ENCODE data around the gene CENPVL1.
"Not testable (repeated sequence)": the region's sequence is repeated elsewhere in the genome, so short reads cannot be mapped to it uniquely, and the experiment has no call there.

The CENPVL1 gene
- 0 reads per million in 3 donors for total RNA-seq

- H3K27me3 ChIP-seq (replicated peaks; ENCODE audit: control insufficient read depth, insufficient read depth, low read length, poor library complexity, severe bottlenecking); H3K4me3 ChIP-seq (ENCODE audit: insufficient read depth, low read depth, low read length, poor library complexity, severe bottlenecking); H3K36me3 ChIP-seq (ENCODE audit: control insufficient read depth, insufficient read depth, low read length); H3K9me3 ChIP-seq (ENCODE audit: control insufficient read depth, low read length); H3K27ac ChIP-seq (ENCODE audit: insufficient read depth, low read length, poor library complexity, severe bottlenecking); DNase-seq; H3K4me1 ChIP-seq (ENCODE audit: control insufficient read depth, insufficient read depth, low read length, poor library complexity, severe bottlenecking): not testable (repeated sequence)
Measured at GRCh38 chrX:51710277-51711164, at the start of gene CENPVL1. CENPVL1 (plus strand) TSS chrX:51710512; CDS start chrX:51710512, 0 bp downstream.

- Histone ChIP-seq H3K4me1 (ENCODE audit: control insufficient read depth, insufficient read depth, low read length, poor library complexity, severe bottlenecking) (no peaks in the 10 kb centered on the region), H3K27ac (ENCODE audit: insufficient read depth, low read length, poor library complexity, severe bottlenecking) (no peak overlapping the region), H3K4me3 (ENCODE audit: insufficient read depth, low read depth, low read length, poor library complexity, severe bottlenecking) (no peak overlapping the region), H3K27me3 (replicated peaks; ENCODE audit: control insufficient read depth, insufficient read depth, low read length, poor library complexity, severe bottlenecking) (no peaks in the 10 kb centered on the region), H3K9me3 (ENCODE audit: control insufficient read depth, low read length) (no peaks in the 10 kb centered on the region), H3K36me3 (ENCODE audit: control insufficient read depth, insufficient read depth, low read length) (no peaks in the 10 kb centered on the region)
- DNase-seq: no peak
Measured at GRCh38 chrX:51665981-51666380, 44.3 kb upstream of the CENPVL1 start.

GRCh38 chrX:51679689-51680433, 30.5 kb upstream of the CENPVL1 start:
- not testable (repeated sequence) for H3K27ac ChIP-seq (ENCODE audit: insufficient read depth, low read length, poor library complexity, severe bottlenecking); H3K9me3 ChIP-seq (ENCODE audit: control insufficient read depth, low read length); H3K36me3 ChIP-seq (ENCODE audit: control insufficient read depth, insufficient read depth, low read length); DNase-seq; H3K4me3 ChIP-seq (ENCODE audit: insufficient read depth, low read depth, low read length, poor library complexity, severe bottlenecking); H3K4me1 ChIP-seq (ENCODE audit: control insufficient read depth, insufficient read depth, low read length, poor library complexity, severe bottlenecking); H3K27me3 ChIP-seq (replicated peaks; ENCODE audit: control insufficient read depth, insufficient read depth, low read length, poor library complexity, severe bottlenecking)

- not testable (repeated sequence) for DNase-seq; H3K36me3 ChIP-seq (ENCODE audit: control insufficient read depth, insufficient read depth, low read length); H3K4me1 ChIP-seq (ENCODE audit: control insufficient read depth, insufficient read depth, low read length, poor library complexity, severe bottlenecking); H3K9me3 ChIP-seq (ENCODE audit: control insufficient read depth, low read length); H3K27me3 ChIP-seq (replicated peaks; ENCODE audit: control insufficient read depth, insufficient read depth, low read length, poor library complexity, severe bottlenecking); H3K27ac ChIP-seq (ENCODE audit: insufficient read depth, low read length, poor library complexity, severe bottlenecking); H3K4me3 ChIP-seq (ENCODE audit: insufficient read depth, low read depth, low read length, poor library complexity, severe bottlenecking)
Measured at GRCh38 chrX:51681808-51682719, 28.2 kb upstream of the CENPVL1 start.

- not testable (repeated sequence) for H3K36me3 ChIP-seq (ENCODE audit: control insufficient read depth, insufficient read depth, low read length); DNase-seq; H3K27ac ChIP-seq (ENCODE audit: insufficient read depth, low read length, poor library complexity, severe bottlenecking); H3K9me3 ChIP-seq (ENCODE audit: control insufficient read depth, low read length); H3K4me1 ChIP-seq (ENCODE audit: control insufficient read depth, insufficient read depth, low read length, poor library complexity, severe bottlenecking); H3K27me3 ChIP-seq (replicated peaks; ENCODE audit: control insufficient read depth, insufficient read depth, low read length, poor library complexity, severe bottlenecking); H3K4me3 ChIP-seq (ENCODE audit: insufficient read depth, low read depth, low read length, poor library complexity, severe bottlenecking)
Measured at GRCh38 chrX:51682720-51683062, 27.6 kb upstream of the CENPVL1 start, which contains the start of gene CENPVL2. CENPVL2 (minus strand) TSS chrX:51682831; CDS start chrX:51682831, 0 bp downstream.

GRCh38 chrX:51694254-51694653, 16.1 kb upstream of the CENPVL1 start:
- no peak for DNase-seq
- H3K4me1 ChIP-seq (ENCODE audit: control insufficient read depth, insufficient read depth, low read length, poor library complexity, severe bottlenecking): no peaks in the 10 kb centered on the region
- no peaks in the 10 kb centered on the region for H3K36me3 ChIP-seq (ENCODE audit: control insufficient read depth, insufficient read depth, low read length)
- H3K27ac ChIP-seq (ENCODE audit: insufficient read depth, low read length, poor library complexity, severe bottlenecking): no peak overlapping the region
- H3K9me3 ChIP-seq (ENCODE audit: control insufficient read depth, low read length): no peaks in the 10 kb centered on the region
- H3K4me3 ChIP-seq (ENCODE audit: insufficient read depth, low read depth, low read length, poor library complexity, severe bottlenecking): no peak overlapping the region
- no peaks in the 10 kb centered on the region for H3K27me3 ChIP-seq (replicated peaks; ENCODE audit: control insufficient read depth, insufficient read depth, low read length, poor library complexity, severe bottlenecking)

- H3K27ac ChIP-seq (ENCODE audit: insufficient read depth, low read length, poor library complexity, severe bottlenecking): no peak overlapping the region
- DNase-seq: no peak
- H3K9me3 ChIP-seq (ENCODE audit: control insufficient read depth, low read length): no peaks in the 10 kb centered on the region
- H3K4me1 ChIP-seq (ENCODE audit: control insufficient read depth, insufficient read depth, low read length, poor library complexity, severe bottlenecking): no peaks in the 10 kb centered on the region
- H3K36me3 ChIP-seq (ENCODE audit: control insufficient read depth, insufficient read depth, low read length): no peaks in the 10 kb centered on the region
- H3K27me3 ChIP-seq (replicated peaks; ENCODE audit: control insufficient read depth, insufficient read depth, low read length, poor library complexity, severe bottlenecking): no peaks in the 10 kb centered on the region
- no peak overlapping the region for H3K4me3 ChIP-seq (ENCODE audit: insufficient read depth, low read depth, low read length, poor library complexity, severe bottlenecking)
Measured at GRCh38 chrX:51697397-51697796, 12.9 kb upstream of the CENPVL1 start.

- not testable (repeated sequence) for H3K4me1 ChIP-seq (ENCODE audit: control insufficient read depth, insufficient read depth, low read length, poor library complexity, severe bottlenecking); H3K36me3 ChIP-seq (ENCODE audit: control insufficient read depth, insufficient read depth, low read length); H3K4me3 ChIP-seq (ENCODE audit: insufficient read depth, low read depth, low read length, poor library complexity, severe bottlenecking); DNase-seq; H3K27ac ChIP-seq (ENCODE audit: insufficient read depth, low read length, poor library complexity, severe bottlenecking); H3K9me3 ChIP-seq (ENCODE audit: control insufficient read depth, low read length); H3K27me3 ChIP-seq (replicated peaks; ENCODE audit: control insufficient read depth, insufficient read depth, low read length, poor library complexity, severe bottlenecking)
Measured at GRCh38 chrX:51712943-51713647, 2.8 kb downstream of the CENPVL1 start.

- Histone ChIP-seq H3K4me3 (ENCODE audit: insufficient read depth, low read depth, low read length, poor library complexity, severe bottlenecking) (no peak overlapping the region), H3K27ac (ENCODE audit: insufficient read depth, low read length, poor library complexity, severe bottlenecking) (no peak overlapping the region)
- DNase-seq: no peak
Measured at GRCh38 chrX:51728202-51728601, 17.9 kb downstream of the CENPVL1 start.

More at GRCh38 chrX:51728202-51728601, 17.9 kb downstream of the CENPVL1 start:
- Histone ChIP-seq H3K4me1 (ENCODE audit: control insufficient read depth, insufficient read depth, low read length, poor library complexity, severe bottlenecking) (no peaks in the 10 kb centered on the region), H3K27me3 (replicated peaks; ENCODE audit: control insufficient read depth, insufficient read depth, low read length, poor library complexity, severe bottlenecking) (no peaks in the 10 kb centered on the region), H3K36me3 (ENCODE audit: control insufficient read depth, insufficient read depth, low read length) (no peaks in the 10 kb centered on the region), H3K9me3 (ENCODE audit: control insufficient read depth, low read length) (no peaks in the 10 kb centered on the region)
